ENCODE results near the gene RPL4.

DNA sequence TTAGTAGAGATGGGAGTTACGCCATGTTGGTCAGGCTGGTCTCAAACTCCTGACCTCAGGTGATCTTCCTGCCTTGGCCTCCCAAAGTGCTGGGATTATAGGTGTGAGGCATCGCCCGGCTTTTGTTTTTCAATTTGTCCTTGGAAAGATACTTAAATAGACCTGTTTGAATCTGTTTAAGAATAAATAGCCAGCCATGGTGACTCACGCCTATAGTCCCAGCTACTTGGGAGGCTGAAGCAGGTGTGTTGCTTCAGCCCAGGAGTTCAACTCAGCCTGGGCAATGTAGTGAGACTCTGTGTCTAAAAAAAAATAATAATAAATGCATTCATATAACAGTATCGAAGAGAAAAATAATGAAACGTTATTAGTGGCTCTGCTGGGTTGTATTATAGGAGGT lies 24.4 kb downstream of the RPL4 start:
- TF ChIP-seq, protein P1, sequence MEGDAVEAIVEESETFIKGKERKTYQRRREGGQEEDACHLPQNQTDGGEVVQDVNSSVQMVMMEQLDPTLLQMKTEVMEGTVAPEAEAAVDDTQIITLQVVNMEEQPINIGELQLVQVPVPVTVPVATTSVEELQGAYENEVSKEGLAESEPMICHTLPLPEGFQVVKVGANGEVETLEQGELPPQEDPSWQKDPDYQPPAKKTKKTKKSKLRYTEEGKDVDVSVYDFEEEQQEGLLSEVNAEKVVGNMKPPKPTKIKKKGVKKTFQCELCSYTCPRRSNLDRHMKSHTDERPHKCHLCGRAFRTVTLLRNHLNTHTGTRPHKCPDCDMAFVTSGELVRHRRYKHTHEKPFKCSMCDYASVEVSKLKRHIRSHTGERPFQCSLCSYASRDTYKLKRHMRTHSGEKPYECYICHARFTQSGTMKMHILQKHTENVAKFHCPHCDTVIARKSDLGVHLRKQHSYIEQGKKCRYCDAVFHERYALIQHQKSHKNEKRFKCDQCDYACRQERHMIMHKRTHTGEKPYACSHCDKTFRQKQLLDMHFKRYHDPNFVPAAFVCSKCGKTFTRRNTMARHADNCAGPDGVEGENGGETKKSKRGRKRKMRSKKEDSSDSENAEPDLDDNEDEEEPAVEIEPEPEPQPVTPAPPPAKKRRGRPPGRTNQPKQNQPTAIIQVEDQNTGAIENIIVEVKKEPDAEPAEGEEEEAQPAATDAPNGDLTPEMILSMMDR (IDR thresholded peaks at IDR 0.05), result no peak
- no peak for TF ChIP-seq EZH2 (IDR thresholded peaks at IDR 0.05; ENCODE audit: borderline replicate concordance, insufficient read depth, low read depth, low read length, poor library complexity, severe bottlenecking)

All from B cell (primary cell).